ENCODE results near the gene A4GALT.

DNA sequence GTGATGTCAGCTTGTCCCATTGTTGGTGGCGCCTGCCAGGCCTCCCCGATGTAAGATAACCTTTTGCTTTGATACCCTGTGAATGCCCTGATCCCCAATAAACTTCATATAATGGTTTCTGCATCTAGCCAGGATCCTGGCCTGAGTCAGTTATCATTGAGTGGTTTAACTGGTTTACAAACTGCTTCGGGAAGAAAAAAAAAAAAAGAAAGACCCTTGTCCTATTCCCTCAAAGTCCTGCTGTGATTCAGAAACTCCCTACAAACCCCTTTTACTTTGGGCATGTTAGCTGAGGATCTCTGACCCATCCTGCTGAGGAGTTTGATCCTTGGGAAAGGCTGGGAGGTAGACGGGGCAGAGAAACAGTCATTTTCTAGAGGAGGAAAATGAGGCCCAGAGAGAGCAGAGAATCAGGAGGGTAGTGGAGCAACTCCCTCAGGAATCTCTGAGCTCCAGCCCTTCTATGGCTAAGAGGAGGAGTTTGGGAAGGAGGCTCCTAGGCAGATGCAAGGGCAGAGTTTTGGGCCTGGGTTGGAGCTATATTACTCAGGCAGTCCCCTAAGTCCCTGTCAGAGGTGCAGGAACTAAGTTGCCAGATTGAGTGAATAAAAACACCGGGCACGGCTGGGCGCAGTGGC lies 66.1 kb downstream of the A4GALT start:
- no peak for TF ChIP-seq CTCF (conservative IDR thresholded peaks at IDR 0.05; ENCODE audit: low read length)
- TF ChIP-seq EZH2phosphoT487 (IDR thresholded peaks at IDR 0.05; ENCODE audit: borderline replicate concordance, low read depth, low read length), result no peak

Data from OCI-LY7 (cell line).